Embryonic facial prominence (tissue), 1 donor: ENCODE data around the gene PRR13.
"Not testable (repeated sequence)": the region's sequence is repeated elsewhere in the genome, so short reads cannot be mapped to it uniquely, and the experiment has no call there.

Experiments
- DNase-seq: peaks from one replicate; pipeline ENCODE4 v3.0.0-alpha.2; 2016; ENCODE audit errors: extremely low spot score

Gene PRR13

DNA sequence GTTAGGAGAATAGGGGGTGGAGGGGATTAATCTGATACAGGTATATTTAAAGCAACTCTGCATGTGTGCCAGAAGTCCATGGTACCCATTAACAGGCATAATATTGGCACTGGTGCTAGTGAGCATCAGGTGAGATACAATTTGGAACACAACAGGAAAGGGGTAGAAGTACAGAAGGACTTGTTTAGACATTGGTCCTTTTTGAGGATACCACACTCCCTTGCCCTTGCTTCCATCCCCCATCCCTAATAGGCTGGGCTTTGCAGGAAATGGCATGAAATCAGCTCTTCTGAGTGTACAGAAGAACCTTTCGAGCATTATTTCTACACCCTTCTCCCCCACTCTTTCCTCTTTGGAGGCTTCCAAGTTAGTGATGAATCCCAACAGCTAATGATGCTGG lies 26.7 kb downstream of the PRR13 start:
- DNase-seq: no peak

DNA sequence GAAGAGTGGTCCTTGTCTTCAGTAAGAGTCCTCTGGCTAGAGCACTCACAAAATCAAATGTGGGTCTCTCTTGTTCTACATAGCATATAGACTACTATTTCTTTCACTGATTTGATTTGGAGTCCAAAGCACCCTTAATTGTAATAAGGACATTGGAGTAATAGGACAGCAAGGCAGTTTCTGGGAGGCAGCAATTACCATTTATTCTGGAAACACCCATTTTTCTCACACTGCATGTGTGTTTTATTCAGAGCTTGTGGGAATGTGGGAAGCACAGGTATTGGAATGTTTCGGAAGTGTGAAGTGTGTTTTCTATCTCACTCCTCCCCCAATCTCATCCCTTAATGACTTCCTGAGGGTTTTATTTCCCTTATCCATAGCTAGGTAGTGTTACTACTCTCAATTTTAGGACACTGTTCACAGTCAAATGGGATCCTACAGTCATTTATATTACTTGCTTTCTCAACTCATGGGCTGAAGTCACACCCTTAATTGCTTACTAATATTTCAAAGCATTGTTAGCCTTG lies 30.6 kb downstream of the PRR13 start:
- no peak for DNase-seq

DNA sequence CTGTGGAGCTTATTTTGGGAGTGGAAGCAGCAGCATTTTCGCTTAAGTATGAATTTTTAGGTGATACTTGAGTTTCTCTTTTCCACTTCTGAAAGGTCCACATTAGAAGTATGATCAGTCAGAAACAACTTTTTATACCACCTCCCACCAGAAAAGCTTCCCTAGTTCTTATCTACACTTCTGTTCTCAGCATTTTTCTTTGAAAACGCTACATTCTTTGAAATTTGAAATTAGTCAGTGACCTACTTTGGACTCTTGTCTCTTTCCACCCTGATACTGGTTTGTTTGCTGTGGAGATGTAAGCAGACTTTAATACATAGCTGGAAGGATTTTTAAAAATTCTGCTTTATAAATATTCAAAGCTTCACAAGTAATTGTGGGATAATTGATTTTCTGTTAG lies 32.5 kb downstream of the PRR13 start:
- DNase-seq: no peak

DNA sequence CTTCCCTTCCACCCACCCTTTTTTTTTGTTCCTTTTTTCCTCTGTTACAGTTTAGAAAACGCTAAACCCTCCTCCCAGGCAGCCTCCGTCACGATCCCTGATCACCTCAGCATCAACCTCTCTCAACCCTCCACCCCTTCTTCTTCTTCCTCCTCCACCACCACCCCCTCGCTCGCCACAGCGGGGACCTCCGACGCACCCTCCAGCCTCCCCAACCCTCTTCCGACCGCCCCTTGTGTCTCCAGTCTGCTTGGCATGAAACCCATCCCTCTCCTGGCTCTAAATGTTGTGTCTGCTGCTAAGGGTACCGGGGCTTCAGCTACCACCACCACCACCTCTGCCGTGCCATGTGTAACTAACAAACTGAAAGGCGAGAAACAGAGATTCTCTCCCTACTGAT lies 33.3 kb downstream of the PRR13 start:
- no peak for DNase-seq

DNA sequence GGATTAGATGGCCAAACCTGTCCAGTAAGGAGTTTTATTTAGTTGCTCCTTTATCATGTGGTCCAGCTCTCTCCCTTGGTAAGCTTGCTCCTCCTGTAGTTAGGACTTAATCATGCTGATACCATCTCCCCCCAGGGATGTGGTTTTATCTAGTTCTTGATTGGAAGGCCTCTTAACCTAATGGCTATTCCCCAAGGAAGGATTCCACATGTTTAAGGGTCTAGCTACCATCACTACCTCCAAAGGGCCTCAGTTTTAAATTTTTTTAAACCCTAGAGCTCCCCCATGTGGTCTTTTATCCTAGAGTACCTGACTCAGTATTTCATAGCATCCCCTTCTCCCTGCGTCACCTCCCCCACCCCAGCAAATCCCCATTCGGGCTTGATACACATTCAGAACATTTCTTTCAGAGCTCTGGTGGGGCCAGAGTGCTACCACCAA lies 35.3 kb downstream of the PRR13 start:
- no peak for DNase-seq

DNA sequence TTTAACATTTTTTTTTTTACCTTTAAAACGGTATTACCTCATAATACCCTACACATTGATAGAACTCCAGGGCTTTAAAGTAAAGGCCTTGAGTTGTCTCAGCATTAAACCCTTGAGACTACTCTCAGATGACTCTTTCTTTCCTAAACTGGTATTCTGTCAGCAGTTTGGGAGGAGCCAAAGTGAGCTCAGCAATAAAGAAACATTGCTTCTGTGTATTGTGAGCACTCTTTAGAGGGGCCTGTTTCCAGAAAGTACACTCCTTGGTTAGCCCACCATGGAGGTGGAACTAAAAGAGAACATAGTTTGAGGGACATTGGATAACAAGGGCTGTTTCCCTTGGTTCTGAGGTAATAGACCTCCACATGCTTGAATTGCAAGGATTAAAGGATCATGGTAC lies 37.3 kb downstream of the PRR13 start:
- DNase-seq: no peak

DNA sequence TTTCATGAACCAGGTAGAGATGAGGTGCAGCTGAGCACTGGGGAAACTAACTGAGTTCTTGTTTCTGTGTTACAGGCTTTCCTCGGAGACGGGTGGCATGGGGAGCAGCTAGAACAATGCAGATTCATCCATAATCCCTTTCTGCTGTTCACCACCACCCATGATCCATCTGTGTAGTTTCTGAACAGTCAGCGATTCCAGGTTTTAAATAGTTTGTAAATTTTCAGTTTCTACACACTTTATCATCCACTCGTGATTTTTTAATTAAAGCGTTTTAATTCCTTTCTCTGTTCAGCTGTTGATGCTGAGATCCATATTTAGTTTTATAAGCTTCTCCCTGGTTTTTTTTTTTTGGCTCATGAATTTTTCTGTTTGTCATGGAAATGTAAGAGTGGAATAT lies 37.8 kb downstream of the PRR13 start:
- DNase-seq: no peak

DNA sequence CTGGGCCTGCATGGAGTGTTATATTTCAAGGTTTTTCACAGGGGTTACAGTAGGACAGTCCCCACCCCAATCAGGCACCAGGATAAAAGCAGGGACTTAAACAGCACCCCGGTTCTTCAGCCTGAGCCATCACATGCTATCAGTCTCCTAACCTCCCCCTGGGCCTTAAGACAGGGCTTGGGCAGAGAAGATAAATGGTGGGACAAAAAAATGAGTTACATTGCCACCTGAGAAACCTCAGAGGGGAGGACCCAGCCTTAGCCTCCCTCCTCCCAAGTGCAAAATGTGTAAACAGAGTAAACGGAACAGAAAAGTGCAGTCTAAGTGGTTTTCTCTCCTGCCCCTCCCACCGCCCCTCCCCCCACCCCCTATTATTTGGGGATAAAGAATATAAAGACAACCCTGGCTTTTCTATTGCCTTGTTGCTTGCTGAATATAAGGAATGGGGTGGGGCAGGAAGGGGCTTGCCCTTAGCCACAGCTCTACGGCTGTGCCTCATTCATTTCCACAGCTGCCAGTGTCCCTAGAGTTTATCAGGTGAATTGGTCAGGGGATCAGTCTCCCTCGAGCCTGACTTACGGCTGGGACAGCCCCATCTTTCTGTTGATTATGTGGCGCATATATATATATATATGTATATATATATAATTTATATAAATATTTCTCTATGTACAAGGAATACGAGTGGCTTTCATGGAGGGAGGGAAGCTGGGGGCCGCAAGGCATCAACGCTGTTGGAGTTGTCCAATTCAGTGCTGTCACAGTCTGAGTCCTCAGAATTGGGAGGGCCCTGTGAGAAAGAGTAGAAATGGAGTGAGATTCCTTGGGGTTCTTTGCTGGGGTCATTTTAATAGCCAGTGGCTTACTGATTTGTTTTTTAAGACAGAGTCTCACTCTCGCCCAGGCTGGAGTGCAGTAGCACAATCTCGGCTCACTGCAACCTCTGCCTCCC lies 39.2 kb downstream of the PRR13 start:
- no peak for DNase-seq

DNA sequence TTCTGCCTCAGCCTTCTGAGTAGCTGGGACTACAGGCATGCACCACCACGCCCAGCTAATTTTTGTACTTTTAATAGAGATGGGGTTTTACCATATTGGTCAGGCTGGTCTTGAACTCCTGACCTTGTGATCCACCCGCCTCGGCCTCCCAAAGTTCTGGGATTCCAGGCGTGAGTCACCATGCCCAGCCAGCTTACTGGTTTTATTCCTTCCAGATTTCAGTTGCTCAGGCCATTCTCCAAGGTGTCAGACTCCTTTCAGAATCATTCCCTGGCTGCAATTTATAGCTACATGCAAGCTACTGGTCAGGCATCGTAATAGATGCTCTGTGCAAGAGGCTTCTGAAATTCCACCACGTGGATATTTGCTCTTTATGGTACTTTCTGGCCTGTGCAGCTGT lies 39.9 kb downstream of the PRR13 start:
- DNase-seq: not testable (repeated sequence)

DNA sequence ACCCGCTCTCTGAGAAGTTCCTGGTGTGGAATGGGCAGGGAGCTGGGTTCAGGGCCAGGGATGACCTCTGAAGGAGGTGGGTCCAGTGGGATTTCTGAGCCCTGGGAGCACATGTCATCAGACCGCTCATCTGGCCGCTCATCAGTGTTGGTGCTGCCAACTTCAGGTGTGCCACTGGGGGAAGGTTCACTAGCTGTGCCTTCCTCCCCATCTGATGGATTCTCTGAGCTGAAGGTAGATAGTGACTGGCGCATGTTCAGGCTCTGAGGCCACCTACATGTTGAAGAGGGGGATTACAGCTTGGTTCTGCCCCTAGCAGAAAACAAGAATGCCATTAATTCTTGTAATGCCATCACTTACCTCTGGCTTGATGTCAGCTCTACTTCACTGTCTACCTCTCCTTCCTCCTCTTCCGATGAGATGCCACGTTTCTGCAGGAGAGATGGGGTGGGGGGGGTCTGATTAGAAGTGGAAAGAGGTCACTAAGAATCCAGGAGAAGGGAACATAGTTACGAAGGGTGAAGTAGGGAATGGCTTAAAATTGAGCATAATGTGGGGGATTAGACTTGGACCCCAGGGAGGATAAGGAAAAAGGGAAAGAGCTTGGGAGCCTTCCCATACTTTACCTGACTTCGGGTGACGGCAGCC lies 40.5 kb downstream of the PRR13 start:
- DNase-seq: no peak

DNA sequence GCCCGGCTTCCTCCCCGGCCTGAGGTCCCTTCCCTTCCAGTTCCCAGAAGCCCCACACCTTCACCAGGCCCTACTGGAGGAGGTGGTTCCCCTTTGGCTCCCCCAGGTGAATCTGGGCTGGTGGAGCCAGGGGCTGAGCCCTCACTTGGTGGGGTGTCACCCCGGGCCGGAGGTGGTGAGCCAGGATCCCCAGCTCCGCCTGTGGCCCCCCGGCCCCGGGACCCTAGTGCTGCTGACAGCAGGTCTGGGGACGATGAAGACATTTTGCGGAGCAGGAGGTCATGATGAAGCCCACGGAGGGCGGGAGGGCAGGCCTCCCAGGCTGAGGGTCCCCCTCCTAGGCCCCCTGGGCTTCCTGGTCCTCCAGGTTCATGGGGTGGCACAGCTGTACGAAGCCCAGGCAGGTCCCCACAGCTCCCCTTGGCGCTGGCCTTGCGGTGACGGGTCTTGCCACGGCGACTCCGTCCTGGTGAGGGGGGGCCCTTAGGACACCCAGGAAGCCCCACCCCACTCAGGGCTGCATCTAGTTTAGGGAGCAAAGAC lies 41.2 kb downstream of the PRR13 start:
- no peak for DNase-seq

DNA sequence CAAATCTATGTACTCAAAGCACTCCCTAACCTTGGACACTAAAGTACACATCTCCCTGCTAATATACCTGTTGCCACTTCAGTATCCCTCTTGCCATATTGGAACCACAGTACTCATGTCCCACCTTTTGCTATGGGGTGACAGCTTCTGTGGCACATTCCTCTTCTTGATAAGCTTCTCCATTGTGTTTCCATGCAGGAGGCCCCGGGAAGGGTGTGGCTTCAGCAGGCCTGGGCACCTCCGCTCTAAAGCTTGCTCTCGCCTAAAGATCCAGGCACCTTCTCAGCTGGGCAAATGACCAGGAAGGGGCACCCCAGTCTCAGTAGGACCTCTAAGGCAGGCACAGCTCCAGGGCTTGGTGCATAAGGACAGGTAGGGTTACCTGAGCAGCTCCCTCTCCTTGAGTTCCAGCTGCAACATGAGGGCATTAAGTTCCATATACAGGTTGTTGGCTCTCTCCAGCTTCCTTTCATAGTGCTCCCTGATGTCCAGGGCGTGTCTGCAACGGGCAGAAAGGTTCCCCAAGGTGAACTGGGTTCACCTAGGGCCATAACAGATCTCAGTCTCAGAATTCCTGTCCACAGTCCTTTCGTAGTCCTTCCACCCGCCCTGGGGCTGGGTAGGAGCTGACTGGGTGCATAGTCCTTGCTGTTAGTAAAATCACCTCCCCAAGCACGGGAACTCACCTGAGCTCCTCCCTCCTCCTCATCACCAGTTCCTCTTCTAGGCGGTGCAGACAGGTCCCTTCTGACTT lies 41.9 kb downstream of the PRR13 start:
- DNase-seq: no peak

DNA sequence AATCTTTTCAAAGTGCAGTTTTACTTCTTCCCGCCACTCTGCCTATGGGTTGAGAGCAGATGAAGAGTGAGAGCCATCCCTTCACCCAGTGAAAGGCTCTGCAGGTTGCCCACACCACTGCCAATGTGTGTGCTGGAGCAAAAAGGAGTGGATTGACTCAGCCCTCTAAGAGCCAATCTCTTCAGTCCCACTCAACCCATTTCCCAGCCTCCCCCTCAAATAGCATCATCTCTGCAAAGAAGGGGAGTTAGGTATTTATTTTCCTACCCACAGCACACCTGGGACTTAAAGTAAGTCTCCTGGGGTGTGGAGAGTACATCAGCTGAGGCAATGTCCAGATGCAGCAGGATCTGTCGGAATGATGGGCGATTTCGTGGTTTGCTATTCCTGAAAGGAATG lies 42.4 kb downstream of the PRR13 start:
- DNase-seq: no peak

DNA sequence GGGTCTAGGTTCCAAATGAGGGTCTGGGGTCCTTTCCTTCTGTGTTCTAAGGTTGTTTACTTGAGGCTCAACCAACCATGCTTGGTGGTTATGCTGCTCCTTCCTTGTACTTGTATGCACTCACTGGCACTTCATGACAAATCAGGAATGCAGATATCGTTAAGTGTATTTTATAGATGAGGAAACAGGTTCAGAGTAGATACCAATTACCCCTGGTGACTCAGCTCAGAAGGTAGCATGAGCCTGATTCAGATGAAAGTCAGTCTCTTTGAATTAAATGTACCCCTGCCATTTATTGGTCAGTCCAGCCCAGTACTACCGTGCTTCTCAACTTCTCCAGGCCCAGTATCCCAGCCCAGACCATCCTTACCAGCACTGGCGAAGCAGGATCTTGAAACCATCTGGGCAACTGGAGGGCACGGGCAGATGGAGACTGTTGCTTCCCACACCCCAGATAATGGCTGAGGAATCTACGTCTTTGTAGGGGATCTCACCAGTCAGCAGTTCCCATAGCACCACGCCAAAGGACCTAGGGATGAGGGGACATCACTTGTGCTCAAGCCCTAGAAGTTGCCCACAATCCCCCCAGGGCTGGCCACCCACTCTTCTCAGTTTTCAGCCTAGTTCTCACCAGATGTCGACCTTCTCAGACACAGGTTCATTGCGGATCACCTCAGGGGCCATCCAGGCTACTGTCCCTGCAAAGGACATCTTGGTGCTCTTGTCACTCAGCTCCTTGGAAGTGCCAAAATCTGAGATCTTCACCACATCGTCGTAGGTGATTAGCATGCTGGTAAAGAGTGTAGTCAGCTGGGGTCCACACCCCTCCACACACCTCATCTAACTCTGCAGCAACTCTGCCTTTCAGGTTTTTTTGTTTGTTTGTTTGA lies 43.4 kb downstream of the PRR13 start:
- no peak for DNase-seq

DNA sequence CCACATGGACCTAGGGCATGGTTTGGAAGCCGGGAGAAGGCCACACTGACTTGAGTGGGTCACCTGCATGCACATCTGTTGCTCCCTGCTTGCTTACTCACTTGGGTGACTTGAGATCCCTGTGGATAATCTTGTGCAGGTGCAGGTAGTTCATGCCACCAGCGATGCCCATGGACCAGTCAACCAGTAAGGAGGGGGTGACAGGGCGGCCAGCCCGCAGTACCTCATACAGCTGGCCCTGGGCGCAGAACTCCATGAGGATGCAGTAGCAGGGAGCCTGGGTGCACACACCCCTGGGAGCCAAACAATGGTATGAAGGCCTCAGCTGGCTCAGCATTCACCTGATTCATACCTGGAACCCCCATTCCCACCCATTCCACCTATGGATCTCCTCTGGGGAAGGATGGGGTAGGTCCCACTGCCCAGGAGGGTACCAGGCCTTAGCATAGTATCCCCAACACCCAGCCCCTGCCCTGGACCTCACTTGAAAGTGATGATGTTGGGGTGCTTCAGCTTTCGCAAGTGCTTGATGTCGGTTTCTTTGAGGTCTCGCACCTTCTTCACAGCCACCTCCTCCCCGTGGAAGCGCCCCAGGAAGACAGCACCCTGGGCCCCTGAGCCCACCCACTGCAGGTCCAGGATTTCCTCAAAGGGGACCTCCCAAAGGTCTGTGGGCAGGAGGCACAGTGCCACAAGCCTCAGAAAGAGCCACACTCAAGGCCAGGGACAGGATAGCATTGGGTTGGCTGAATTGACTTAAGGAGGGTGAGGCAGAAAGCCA lies 44.6 kb downstream of the PRR13 start:
- DNase-seq: no peak

DNA sequence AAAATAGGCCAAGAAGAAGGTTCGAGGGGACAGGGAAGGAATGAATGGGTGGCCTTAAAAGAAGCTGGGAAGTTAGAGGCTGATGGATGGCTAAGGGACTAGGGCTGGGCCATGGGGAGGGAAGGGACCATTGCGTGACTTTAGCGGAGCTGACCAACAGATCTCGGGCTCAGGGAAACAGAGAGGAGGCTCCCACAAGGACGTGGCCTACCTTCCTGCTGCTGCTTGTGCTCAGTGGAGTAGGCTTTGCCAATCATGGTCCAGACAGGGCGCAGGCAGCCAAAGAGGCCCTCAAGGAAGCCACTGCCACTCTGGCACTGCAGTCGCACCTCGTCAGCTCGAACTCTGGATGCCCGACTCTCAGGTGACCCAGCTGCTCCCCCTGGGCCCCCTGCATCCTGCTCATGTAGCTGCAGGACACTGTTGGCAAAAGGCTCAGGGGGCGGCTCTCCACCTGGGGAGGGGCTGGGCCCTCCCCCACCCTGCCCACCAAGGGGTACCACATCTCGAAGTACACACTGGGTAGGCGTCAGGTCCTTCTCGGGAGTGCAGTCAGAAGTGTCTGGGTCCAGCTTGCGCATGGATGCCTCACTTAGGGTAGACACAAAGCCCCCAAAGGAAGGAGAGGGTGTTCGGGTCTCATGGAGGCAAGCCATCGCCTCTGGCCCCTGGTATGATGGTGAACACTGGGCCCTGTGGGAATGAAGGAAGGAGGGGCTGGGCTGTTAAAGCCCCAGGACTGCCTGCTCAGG lies 45.4 kb downstream of the PRR13 start:
- DNase-seq: no peak

DNA sequence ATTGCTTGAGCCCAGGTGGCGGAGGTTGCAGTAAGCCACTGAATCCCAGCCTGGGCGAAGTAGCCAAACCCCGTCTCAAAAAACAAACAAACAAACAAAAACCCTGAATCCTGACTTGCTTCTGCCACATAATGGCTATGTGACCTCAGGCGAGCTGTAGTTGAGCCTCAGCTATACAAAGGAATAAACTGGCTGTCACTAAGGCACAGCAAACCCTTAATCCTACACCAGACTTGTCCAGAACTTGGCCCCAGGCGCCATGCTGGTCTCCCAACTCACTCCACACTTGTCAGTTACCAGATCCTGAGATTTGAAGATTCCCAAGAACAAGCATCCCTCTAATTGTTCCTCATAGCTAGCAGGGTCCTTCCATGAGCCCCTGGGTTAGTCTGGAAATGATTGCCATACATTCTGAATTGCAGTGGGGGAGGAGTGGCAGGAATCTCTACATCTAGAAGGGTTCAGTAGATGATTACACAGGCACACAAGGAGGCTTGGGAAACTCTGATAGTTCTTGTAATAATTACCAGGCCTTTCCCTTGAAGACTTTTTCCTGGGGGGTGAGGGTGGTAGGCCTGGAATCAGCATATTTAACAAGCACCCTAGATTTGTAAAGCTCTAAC lies 47.8 kb downstream of the PRR13 start:
- no peak for DNase-seq

DNA sequence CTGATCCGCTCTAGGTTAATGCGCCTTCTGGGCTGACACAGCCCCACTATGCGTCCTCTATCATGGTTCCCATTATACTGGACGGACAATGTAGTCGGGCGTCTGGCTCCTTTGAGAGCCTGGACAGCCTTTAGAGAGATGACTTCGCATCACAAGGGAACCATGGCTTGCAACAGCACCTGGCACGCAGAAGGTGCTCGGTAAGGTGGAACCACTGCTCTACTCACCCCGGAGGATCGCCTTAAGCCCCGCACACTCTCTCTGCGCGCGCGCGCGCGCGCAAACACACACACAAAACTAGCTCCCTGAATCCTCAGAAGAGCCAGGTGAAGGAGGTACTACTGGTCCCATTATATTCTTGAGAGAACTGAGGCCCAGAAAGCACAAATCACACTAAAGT lies 50.7 kb downstream of the PRR13 start:
- no peak for DNase-seq
